ENCODE results near the gene CCDC34. TPM values are rescaled to one million over a fixed set of nuclear protein-coding genes. Genes with fewer than 3 reads are reported as not detected.

The CCDC34 gene
- total and polyA plus RNA-seq, 3 donors from 2014 or later: 15.2 to 40.9 (median 24.2) TPM

GRCh38 chr11:27304514-27304913 is 58.5 kb downstream of the CCDC34 start:
- intact Hi-C loops (cut with DNase I; ENCODE audit: low total_unique reads): no loop called here
- H3K36me3 ChIP-seq (ENCODE audit: low read depth, missing control alignments): no peaks in the 10 kb centered on the region
- 83 to 88% methylated on average over 5 to 8 of the region's 8 CpGs for WGBS, 2 donors
- H3K4me3 ChIP-seq: no peak overlapping the region
- no peak for TF ChIP-seq POLR2A (IDR thresholded peaks at IDR 0.05)
- no peak for TF ChIP-seq CTCF (IDR thresholded peaks at IDR 0.05)
- no peak for DNase-seq
- no peaks in the 10 kb centered on the region for H3K4me1 ChIP-seq
- H3K27ac ChIP-seq: no peak overlapping the region
- H3K27me3 ChIP-seq: no peaks in the 10 kb centered on the region
- H3K9me3 ChIP-seq: no peaks in the 10 kb centered on the region

- no peak for DNase-seq
- Histone ChIP-seq H3K36me3 (ENCODE audit: low read depth, missing control alignments) (no peaks in the 10 kb centered on the region), H3K27me3 (no peaks in the 10 kb centered on the region), H3K4me1 (no peaks in the 10 kb centered on the region), H3K4me3 (no peak overlapping the region), H3K9me3 (no peaks in the 10 kb centered on the region), H3K27ac (no peak overlapping the region)
- no peak for TF ChIP-seq POLR2A (IDR thresholded peaks at IDR 0.05)
- no peak for TF ChIP-seq CTCF (IDR thresholded peaks at IDR 0.05)
- WGBS, 2 donors: 73 to 84% methylated on average over 5 of the region's 5 CpGs
- intact Hi-C loops (cut with DNase I; ENCODE audit: low total_unique reads): no loop called here
Observed at GRCh38 chr11:27303903-27304302, 59.1 kb downstream of the CCDC34 start.

- Histone ChIP-seq H3K27ac (no peak overlapping the region), H3K4me1 (no peaks in the 10 kb centered on the region), H3K27me3 (no peaks in the 10 kb centered on the region), H3K36me3 (ENCODE audit: low read depth, missing control alignments) (no peaks in the 10 kb centered on the region), H3K9me3 (no peaks in the 10 kb centered on the region), H3K4me3 (no peak overlapping the region)
- intact Hi-C loops (cut with DNase I; ENCODE audit: low total_unique reads): no loop called here
- no peak for DNase-seq
- no peak for TF ChIP-seq POLR2A (IDR thresholded peaks at IDR 0.05)
- TF ChIP-seq CTCF (IDR thresholded peaks at IDR 0.05): no peak
Observed at GRCh38 chr11:27300974-27301373, 62.0 kb downstream of the CCDC34 start.

- DNase-seq: no peak
- WGBS, 2 donors: 12 to 37% methylated on average over 1 of the region's 1 CpG
Observed at GRCh38 chr11:27297616-27298015, 65.4 kb downstream of the CCDC34 start.

More at GRCh38 chr11:27297616-27298015, 65.4 kb downstream of the CCDC34 start:
- no peaks in the 10 kb centered on the region for H3K27me3 ChIP-seq
- TF ChIP-seq POLR2A (IDR thresholded peaks at IDR 0.05) (no peak), CTCF (IDR thresholded peaks at IDR 0.05) (no peak)
- no peak overlapping the region for H3K4me3 ChIP-seq
- peaks cover 3% of the 10 kb centered on the region for H3K4me1 ChIP-seq
- no peaks in the 10 kb centered on the region for H3K36me3 ChIP-seq (ENCODE audit: low read depth, missing control alignments)
- no peak overlapping the region for H3K27ac ChIP-seq
- no peaks in the 10 kb centered on the region for H3K9me3 ChIP-seq
- intact Hi-C loops (cut with DNase I; ENCODE audit: low total_unique reads): loop anchor here (5.0 to 10.0 kb wide), 3 partner anchors 93 to 187 kb away; no protein-coding TSS in a partner anchor

Data from testis (tissue), 3 donors.